ENCODE measurements around the gene ZNF837. TPM values are rescaled to one million over a fixed set of nuclear protein-coding genes. Genes with fewer than 3 reads are reported as not detected.

ZNF837 gene
- total and polyA plus RNA-seq, 12 donors = 0.11 to 0.90 (median 0.41) TPM

DNA sequence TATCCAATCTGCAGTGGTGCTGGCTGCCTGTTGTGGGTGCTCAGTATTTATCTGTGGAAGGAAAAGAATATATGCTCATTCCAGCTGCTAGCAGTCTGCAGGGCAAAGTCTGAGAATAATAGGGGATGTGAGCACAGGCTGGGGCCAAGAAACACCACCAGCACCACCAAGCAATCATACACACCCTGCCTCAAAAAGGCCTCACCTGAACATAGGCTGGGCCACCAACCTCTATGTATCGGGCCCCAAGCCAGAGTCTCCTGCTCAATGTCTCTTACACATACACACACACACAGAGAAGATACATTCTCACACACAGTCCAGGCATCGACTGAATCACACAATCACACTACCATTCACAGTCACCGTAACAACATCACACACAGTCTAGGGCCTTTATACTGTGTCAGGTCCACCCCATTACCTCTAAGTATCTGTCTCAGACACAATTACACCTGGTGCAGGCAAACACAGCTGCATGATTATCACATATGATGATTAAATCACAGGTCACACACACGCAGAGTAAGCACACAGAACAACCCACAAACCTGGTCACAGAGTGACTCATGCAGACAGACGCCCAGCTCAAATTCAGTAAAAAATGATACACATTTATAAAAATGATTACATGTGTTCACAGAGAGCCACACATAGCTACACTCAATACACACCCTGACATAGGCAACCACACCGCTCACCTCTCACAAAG, 55.4 kb downstream of the ZNF837 start:
- peaks cover 10 to 32% (median 26%) of the 10 kb centered on the region in 9 donors for H3K4me1 ChIP-seq
- no peaks in the 10 kb centered on the region for H3K9me3 ChIP-seq
- DNase-seq (no peak), ATAC-seq (no peak)
- intact Hi-C loops (cut with DNase I) = loop anchor here in 2 of 10 donors (2.0 to 5.0 kb wide), 2 partner anchors 61 to 143 kb away; partner anchors contain the start of genes RPS5 (in 1 of the 2) and ZNF274 (in 1 of the 2)
- TF ChIP-seq, protein P1, sequence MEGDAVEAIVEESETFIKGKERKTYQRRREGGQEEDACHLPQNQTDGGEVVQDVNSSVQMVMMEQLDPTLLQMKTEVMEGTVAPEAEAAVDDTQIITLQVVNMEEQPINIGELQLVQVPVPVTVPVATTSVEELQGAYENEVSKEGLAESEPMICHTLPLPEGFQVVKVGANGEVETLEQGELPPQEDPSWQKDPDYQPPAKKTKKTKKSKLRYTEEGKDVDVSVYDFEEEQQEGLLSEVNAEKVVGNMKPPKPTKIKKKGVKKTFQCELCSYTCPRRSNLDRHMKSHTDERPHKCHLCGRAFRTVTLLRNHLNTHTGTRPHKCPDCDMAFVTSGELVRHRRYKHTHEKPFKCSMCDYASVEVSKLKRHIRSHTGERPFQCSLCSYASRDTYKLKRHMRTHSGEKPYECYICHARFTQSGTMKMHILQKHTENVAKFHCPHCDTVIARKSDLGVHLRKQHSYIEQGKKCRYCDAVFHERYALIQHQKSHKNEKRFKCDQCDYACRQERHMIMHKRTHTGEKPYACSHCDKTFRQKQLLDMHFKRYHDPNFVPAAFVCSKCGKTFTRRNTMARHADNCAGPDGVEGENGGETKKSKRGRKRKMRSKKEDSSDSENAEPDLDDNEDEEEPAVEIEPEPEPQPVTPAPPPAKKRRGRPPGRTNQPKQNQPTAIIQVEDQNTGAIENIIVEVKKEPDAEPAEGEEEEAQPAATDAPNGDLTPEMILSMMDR (IDR thresholded peaks at IDR 0.05) = no peak
- peak overlapping the region in 6 of 10 donors; percentile 64 to 79 (median 75) for H3K4me3 ChIP-seq
- H3K27ac ChIP-seq = no peak overlapping the region
- H3K36me3 ChIP-seq = peaks cover 0 to 14% (median 0%) of the 10 kb centered on the region in 9 donors
- WGBS, 2 donors = 93% methylated on average over 6 of the region's 6 CpGs
- H3K27me3 ChIP-seq = no peaks in the 10 kb centered on the region

DNA sequence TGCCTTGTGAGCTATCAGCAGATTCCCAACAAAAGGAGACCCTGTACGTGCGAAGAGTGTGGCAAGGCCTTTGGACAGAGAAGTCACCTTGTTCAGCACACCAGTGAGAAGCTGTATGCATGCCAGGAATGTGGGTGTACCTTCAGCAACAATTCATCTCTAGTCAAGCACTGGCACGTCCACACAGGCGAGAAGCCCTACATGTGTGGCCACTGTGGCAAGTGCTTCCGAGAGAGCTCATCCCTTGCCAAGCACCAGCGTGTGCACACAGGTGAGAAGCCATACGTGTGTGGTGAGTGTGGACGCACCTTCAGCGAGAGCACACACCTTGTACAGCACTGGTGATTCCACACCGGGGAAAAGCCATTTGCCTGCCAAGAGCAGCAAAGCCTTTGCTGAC, 61.6 kb downstream of the ZNF837 start:
- TF ChIP-seq, protein P1 (IDR thresholded peaks at IDR 0.05) = no peak
- ATAC-seq (peak in 1 of 8 donors; percentile 20), DNase-seq (no peak)
- Histone ChIP-seq H3K27me3 (no peaks in the 10 kb centered on the region), H3K4me3 (no peak overlapping the region), H3K36me3 (peaks cover 0 to 48% (median 14%) of the 10 kb centered on the region in 9 donors), H3K27ac (no peak overlapping the region), H3K9me3 (no peaks in the 10 kb centered on the region), H3K4me1 (no peaks in the 10 kb centered on the region)
- 91 to 92% methylated on average over 10 of the region's 10 CpGs for WGBS, 2 donors
- intact Hi-C loops (cut with DNase I) = loop anchor here in 1 of 10 donors (10.0 kb wide), 1 partner anchor 134 kb away; the partner anchor contains the start of gene ZNF274

DNA sequence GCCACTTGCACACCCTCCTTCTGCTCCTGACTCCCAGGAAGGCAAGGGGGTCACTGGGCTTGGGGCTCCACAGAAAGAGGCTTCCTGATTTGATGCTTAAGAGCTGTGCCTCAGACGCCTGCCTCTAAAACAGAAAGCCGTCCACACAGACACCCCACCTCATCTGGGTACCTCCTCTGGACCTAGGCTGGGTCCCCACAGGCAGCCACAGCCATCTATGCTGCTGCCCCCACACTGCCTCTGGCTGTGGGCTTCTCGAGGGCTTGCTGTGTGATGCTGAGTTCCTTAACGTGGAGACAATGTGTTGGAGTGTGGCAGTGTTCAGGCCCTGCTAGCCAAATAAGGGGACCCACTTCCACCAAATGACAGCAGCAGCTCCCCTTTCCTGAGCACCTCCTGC, 62.5 kb downstream of the ZNF837 start:
- no peaks in the 10 kb centered on the region for H3K27me3 ChIP-seq
- no peak overlapping the region for H3K4me3 ChIP-seq
- DNase-seq (no peak), ATAC-seq (no peak)
- TF ChIP-seq, protein P1 (IDR thresholded peaks at IDR 0.05) = no peak
- 82 to 84% methylated on average over 4 of the region's 4 CpGs for WGBS, 2 donors
- peaks cover 0 to 57% (median 21%) of the 10 kb centered on the region in 9 donors for H3K36me3 ChIP-seq
- no peaks in the 10 kb centered on the region for H3K9me3 ChIP-seq
- intact Hi-C loops (cut with DNase I) = loop anchor here in 1 of 10 donors (10.0 kb wide), 1 partner anchor 133 kb away; the partner anchor contains the start of gene ZNF274
- no peak overlapping the region for H3K27ac ChIP-seq
- no peaks in the 10 kb centered on the region for H3K4me1 ChIP-seq

Small RNA genes lying within 50 kb of the gene (microRNA-seq; reads per million reads assigned to microRNA genes)
- gene MIR4754 (0.60 to 1.0 reads per million in 2 donors), gene MIR6806 (0.51 to 0.60 reads per million in 2 donors)

Other genes with a start within 250 kb of the ZNF837 start
- 1 to 10 TPM; 6.5 to 9.7 (median 7.9) TPM for gene ZNF329, start 230.2 kb downstream of the ZNF837 start, total RNA-seq
- gene ZNF329, start 230.2 kb downstream of the ZNF837 start, polyA plus RNA-seq = 1 to 10 TPM; 2.3 to 5.4 TPM
- 10 to 100 TPM; 18.4 to 27.6 (median 22.9) TPM for gene ZNF274, start 198.0 kb downstream of the ZNF837 start, total RNA-seq
- gene ZNF274, start 198.0 kb downstream of the ZNF837 start, polyA plus RNA-seq = 10 to 100 TPM; 13.8 to 26.0 TPM
- 10 to 100 TPM; 19.2 to 35.0 (median 23.7) TPM for gene ZNF544, start 152.1 kb downstream of the ZNF837 start, total RNA-seq
- 10 to 100 TPM; 20.6 to 20.7 TPM for gene ZNF544, start 152.1 kb downstream of the ZNF837 start, polyA plus RNA-seq
- 1 to 10 TPM; 4.4 to 6.2 (median 5.6) TPM for gene ZNF8, start 102.1 kb downstream of the ZNF837 start, total RNA-seq
- gene ZNF8, start 102.1 kb downstream of the ZNF837 start, polyA plus RNA-seq = 1 to 10 TPM; 1.4 to 4.2 TPM
- 10 to 100 TPM; 14.4 to 28.7 (median 17.7) TPM for gene ERVK3-1, start 75.7 kb downstream of the ZNF837 start, total RNA-seq
- 10 to 100 TPM; 28.6 to 57.5 TPM for gene ERVK3-1, start 75.7 kb downstream of the ZNF837 start, polyA plus RNA-seq
- gene ZSCAN22, start 54.0 kb downstream of the ZNF837 start, total RNA-seq = 1 to 10 TPM; 1.2 to 2.1 (median 1.4) TPM
- under 1 TPM; 0.80 to 0.87 TPM for gene ZSCAN22, start 54.0 kb downstream of the ZNF837 start, polyA plus RNA-seq
- 1 to 10 TPM in 9 of 10 donors, under 1 TPM in 1; 0.80 to 5.5 (median 2.0) TPM for gene A1BG, start 27.5 kb downstream of the ZNF837 start, total RNA-seq
- 1 to 10 TPM; 9.6 TPM for gene A1BG, start 27.5 kb downstream of the ZNF837 start, polyA plus RNA-seq
- gene ZNF497, start 18.3 kb downstream of the ZNF837 start, total RNA-seq = under 1 TPM in 9 of 10 donors, not detected in 1; 0.14 to 0.73 (median 0.30) TPM
- under 1 TPM; 0.22 to 0.33 TPM for gene ZNF497, start 18.3 kb downstream of the ZNF837 start, polyA plus RNA-seq
- gene RPS5, start 6.2 kb upstream of the ZNF837 start, total RNA-seq = 100 to 1,000 TPM; 360 to 610 (median 413) TPM
- 1,000 to 10,000 TPM in 1 of 2 donors, 100 to 1,000 TPM in 1; 430 to 2,053 TPM for gene RPS5, start 6.2 kb upstream of the ZNF837 start, polyA plus RNA-seq
- gene RNF225, start 14.6 kb upstream of the ZNF837 start, total RNA-seq = not detected
- gene RNF225, start 14.6 kb upstream of the ZNF837 start, polyA plus RNA-seq = not detected
- gene ZNF584, start 27.6 kb upstream of the ZNF837 start, total RNA-seq = 10 to 100 TPM; 12.7 to 20.4 (median 17.6) TPM
- gene ZNF584, start 27.6 kb upstream of the ZNF837 start, polyA plus RNA-seq = 10 to 100 TPM in 1 of 2 donors, 1 to 10 TPM in 1; 6.5 to 15.9 TPM
- 1 to 10 TPM; 3.6 to 6.7 (median 5.1) TPM for gene ZNF132, start 59.1 kb upstream of the ZNF837 start, total RNA-seq
- 1 to 10 TPM; 1.1 to 1.3 TPM for gene ZNF132, start 59.1 kb upstream of the ZNF837 start, polyA plus RNA-seq
- 1 to 10 TPM; 1.9 to 5.2 (median 3.2) TPM for gene ZNF324B, start 70.6 kb upstream of the ZNF837 start, total RNA-seq
- gene ZNF324B, start 70.6 kb upstream of the ZNF837 start, polyA plus RNA-seq = 1 to 10 TPM; 1.4 to 1.6 TPM
- gene ZNF324, start 86.0 kb upstream of the ZNF837 start, total RNA-seq = 1 to 10 TPM; 3.8 to 6.1 (median 5.1) TPM
- 1 to 10 TPM; 2.6 to 4.0 TPM for gene ZNF324, start 86.0 kb upstream of the ZNF837 start, polyA plus RNA-seq
- gene ZNF446, start 95.3 kb upstream of the ZNF837 start, total RNA-seq = 1 to 10 TPM; 4.2 to 7.0 (median 5.1) TPM
- 10 to 100 TPM in 1 of 2 donors, 1 to 10 TPM in 1; 7.1 to 11.1 TPM for gene ZNF446, start 95.3 kb upstream of the ZNF837 start, polyA plus RNA-seq
- 1 to 10 TPM; 2.2 to 4.9 (median 3.9) TPM for gene SLC27A5, start 131.0 kb upstream of the ZNF837 start, total RNA-seq
- 1 to 10 TPM; 7.4 to 7.9 TPM for gene SLC27A5, start 131.0 kb upstream of the ZNF837 start, polyA plus RNA-seq
- 10 to 100 TPM in 5 of 10 donors, 1 to 10 TPM in 5; 7.7 to 13.3 (median 9.7) TPM for gene ZBTB45, start 138.8 kb upstream of the ZNF837 start, total RNA-seq
- 1 to 10 TPM; 7.1 to 8.7 TPM for gene ZBTB45, start 138.8 kb upstream of the ZNF837 start, polyA plus RNA-seq
- 100 to 1,000 TPM; 121 to 163 (median 150) TPM for gene TRIM28, start 163.0 kb upstream of the ZNF837 start, total RNA-seq
- 100 to 1,000 TPM; 105 to 129 TPM for gene TRIM28, start 163.0 kb upstream of the ZNF837 start, polyA plus RNA-seq
- 100 to 1,000 TPM; 123 to 151 (median 131) TPM for gene CHMP2A, start 174.1 kb upstream of the ZNF837 start, total RNA-seq
- gene CHMP2A, start 174.1 kb upstream of the ZNF837 start, polyA plus RNA-seq = 100 to 1,000 TPM; 239 to 349 TPM
- 100 to 1,000 TPM; 107 to 146 (median 122) TPM for gene UBE2M, start 177.6 kb upstream of the ZNF837 start, total RNA-seq
- gene UBE2M, start 177.6 kb upstream of the ZNF837 start, polyA plus RNA-seq = 100 to 1,000 TPM in 1 of 2 donors, 10 to 100 TPM in 1; 45.4 to 115 TPM
- gene MZF1, start 192.3 kb upstream of the ZNF837 start, total RNA-seq = 10 to 100 TPM in 2 of 10 donors, 1 to 10 TPM in 8; 4.4 to 12.0 (median 8.3) TPM
- 10 to 100 TPM in 1 of 2 donors, 1 to 10 TPM in 1; 7.6 to 28.0 TPM for gene MZF1, start 192.3 kb upstream of the ZNF837 start, polyA plus RNA-seq